ENCODE results near the gene AFF3.

DNA sequence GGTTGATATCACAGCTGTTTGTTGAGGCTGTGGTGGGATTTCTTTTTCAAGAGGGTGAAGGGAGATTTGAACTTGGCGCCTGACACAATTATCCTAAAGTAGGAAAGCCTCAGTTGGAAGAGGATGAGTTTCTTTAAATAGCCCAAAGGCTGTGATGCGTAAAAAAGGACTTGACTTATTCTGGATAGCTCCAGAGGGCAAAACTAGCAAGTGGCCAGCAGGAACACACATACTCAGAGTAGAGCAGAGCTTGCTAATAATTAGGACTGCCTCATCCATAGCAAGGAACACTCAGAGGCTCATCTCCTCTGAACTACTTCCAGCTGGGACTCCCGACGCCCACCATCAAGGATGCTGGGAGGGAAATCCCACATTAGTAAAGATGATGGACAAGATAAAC, 74.0 kb downstream of the AFF3 start:
- TF ChIP-seq, protein P1, sequence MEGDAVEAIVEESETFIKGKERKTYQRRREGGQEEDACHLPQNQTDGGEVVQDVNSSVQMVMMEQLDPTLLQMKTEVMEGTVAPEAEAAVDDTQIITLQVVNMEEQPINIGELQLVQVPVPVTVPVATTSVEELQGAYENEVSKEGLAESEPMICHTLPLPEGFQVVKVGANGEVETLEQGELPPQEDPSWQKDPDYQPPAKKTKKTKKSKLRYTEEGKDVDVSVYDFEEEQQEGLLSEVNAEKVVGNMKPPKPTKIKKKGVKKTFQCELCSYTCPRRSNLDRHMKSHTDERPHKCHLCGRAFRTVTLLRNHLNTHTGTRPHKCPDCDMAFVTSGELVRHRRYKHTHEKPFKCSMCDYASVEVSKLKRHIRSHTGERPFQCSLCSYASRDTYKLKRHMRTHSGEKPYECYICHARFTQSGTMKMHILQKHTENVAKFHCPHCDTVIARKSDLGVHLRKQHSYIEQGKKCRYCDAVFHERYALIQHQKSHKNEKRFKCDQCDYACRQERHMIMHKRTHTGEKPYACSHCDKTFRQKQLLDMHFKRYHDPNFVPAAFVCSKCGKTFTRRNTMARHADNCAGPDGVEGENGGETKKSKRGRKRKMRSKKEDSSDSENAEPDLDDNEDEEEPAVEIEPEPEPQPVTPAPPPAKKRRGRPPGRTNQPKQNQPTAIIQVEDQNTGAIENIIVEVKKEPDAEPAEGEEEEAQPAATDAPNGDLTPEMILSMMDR (conservative IDR thresholded peaks at IDR 0.05; ENCODE audit: low read depth, low read length), result no peak
- TF ChIP-seq EZH2 (IDR thresholded peaks at IDR 0.05; ENCODE audit: borderline replicate concordance, low read depth, low read length, poor library complexity, severe bottlenecking), result no peak

All from A673 (cell line).